ENCODE data around the gene ACBD3.

The ACBD3 gene

DNA sequence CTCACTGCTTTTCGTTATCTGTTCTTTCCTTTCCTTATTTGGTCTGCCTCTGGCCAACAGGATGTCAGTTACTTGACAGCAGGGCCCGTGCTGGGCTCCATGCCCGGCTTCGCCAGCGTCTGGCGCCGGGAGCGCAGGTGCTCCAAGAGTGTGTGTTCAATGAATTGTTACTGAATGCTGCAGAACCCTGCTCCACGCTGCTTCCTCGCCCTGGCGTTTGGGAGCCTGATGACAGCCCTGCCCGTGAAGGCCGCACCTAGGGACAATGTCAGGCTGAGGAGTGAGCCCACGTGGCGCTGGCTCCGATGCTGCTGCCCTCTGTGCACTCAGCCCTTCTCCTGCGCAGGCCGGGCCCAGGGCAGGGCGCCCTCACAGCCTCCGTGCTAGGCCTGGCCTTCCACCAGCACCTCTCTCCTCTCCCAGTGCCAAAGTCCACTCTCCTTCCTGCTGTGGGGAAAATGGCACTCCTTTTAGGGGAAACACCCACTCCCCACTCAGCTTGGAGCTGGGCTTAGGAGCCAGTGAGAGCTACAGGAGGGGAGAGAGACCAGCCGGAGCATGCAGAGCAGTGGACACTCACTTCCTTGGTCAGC, 51.4 kb downstream of the ACBD3 start:
- TF ChIP-seq, protein P1, sequence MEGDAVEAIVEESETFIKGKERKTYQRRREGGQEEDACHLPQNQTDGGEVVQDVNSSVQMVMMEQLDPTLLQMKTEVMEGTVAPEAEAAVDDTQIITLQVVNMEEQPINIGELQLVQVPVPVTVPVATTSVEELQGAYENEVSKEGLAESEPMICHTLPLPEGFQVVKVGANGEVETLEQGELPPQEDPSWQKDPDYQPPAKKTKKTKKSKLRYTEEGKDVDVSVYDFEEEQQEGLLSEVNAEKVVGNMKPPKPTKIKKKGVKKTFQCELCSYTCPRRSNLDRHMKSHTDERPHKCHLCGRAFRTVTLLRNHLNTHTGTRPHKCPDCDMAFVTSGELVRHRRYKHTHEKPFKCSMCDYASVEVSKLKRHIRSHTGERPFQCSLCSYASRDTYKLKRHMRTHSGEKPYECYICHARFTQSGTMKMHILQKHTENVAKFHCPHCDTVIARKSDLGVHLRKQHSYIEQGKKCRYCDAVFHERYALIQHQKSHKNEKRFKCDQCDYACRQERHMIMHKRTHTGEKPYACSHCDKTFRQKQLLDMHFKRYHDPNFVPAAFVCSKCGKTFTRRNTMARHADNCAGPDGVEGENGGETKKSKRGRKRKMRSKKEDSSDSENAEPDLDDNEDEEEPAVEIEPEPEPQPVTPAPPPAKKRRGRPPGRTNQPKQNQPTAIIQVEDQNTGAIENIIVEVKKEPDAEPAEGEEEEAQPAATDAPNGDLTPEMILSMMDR (conservative IDR thresholded peaks at IDR 0.05; ENCODE audit: low read depth, low read length), result no peak
- no peak overlapping the region for H3K4me3 ChIP-seq (ENCODE audit: low read length)
- no peak for DNase-seq (ENCODE audit: low read depth)

DNA sequence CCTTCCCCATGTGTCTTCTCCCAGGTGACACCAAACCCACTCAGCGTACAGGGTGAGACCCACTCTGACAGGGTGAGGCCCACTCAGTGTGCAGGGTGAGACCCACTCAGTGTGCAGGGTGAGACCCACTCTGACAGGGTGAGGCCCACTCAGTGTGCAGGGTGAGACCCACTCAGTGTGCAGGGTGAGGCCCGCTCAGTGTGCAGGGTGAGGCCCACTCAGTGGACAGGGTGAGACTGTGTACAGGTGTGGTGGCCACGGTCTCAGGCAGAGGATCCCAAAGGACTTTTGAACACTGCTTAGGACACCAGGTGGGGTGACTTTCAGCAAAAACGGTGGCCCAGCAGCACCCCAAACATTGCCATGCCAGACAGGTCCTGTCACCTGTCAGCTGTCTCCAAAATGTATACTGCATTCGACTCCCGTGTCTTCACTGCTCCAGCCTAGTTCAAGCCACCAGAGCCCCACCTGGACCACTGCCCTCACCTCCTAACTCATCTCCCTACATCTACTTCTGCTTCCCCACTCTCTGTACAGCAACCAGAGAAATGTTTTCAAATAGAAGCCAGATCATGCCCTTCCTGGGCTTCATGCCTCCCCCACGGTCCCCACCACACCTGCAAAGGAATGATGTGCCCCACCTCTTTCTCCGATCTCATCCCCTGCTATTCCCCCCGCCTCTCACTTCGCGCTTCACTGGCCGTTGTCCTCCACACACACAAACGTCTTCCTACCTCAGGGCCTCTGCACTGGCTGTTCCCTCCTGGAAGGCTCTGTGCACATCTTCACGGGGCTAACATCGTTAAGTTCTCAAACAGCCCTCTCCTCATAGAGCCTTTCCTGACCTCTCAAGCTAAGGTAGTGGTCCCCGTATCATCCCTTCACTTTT, 52.1 kb downstream of the ACBD3 start:
- TF ChIP-seq, protein P1 (conservative IDR thresholded peaks at IDR 0.05; ENCODE audit: low read depth, low read length), result no peak
- H3K4me3 ChIP-seq (ENCODE audit: low read length), result no peak overlapping the region
- no peak for DNase-seq (ENCODE audit: low read depth)

DNA sequence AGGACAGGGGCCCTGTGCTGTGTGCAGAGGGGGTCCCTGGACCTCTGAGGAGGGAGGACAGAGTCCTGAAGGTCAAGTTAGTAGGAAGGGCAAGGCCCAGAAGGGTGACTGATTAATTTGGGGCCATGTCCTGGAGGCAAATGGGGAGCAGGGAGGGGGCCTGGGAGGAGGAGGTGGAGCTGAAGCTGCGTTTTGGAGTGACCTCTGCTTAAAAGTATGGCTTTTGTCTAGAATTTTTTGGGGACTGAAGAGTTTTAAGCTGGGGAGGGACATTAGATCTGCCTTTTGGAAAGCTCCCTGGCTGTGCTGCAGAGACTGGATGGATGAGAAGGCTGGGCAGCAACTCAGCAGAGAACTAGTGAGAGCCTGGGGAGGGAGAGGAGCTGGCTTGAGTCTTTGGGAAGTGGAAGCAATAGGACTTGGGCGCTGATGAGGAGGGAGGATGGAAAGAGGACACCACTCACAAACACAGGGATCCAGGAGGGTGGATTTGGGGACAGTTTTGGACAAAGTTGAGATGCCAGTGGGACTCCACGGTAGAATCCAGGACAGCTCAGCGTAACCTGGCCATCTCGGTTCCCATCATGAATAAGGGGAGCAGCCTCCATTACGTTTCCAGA, 52.9 kb downstream of the ACBD3 start:
- TF ChIP-seq, protein P1 (conservative IDR thresholded peaks at IDR 0.05; ENCODE audit: low read depth, low read length), result no peak
- H3K4me3 ChIP-seq (ENCODE audit: low read length), result no peak overlapping the region
- no peak for DNase-seq (ENCODE audit: low read depth)

DNA sequence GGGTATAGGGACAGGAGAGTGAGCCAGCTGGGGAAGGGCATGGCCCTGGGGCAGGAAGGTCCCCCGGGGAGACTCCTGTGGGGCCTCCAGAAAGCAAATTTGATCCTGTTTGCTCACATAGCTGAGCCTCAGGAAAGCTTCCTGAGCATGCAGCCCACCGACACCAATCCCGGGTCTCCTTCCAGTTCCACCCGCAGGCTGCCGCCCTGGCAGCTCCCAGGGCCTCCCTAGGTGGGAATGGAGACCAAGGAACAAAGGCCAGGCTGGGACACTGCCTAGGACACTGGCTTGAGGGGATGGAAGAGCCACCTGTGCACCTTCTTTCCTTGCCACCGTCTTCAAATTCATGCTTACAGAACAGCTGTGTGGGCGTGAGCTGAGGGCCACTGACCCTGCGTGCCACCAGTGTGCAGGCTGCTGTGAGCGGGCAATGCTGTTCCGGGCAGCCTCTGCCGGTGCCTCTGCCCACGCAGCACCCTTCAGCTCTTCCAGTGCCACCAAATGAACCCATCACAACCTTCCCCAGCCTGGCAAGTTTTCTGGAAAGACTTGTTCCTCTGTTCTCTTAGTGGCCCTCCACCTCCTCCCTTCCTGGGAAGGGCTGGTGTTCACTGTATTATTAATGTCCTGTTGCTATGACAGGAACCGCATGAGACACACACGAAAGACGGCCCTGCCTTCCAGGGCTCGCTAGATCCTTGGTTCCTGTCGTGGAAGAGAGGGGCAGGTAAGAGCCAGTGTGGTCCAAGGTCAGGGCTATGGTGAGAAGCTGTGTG, 53.6 kb downstream of the ACBD3 start:
- DNase-seq (ENCODE audit: low read depth), result no peak
- TF ChIP-seq, protein P1 (conservative IDR thresholded peaks at IDR 0.05; ENCODE audit: low read depth, low read length), result no peak
- H3K4me3 ChIP-seq (ENCODE audit: low read length), result no peak overlapping the region

DNA sequence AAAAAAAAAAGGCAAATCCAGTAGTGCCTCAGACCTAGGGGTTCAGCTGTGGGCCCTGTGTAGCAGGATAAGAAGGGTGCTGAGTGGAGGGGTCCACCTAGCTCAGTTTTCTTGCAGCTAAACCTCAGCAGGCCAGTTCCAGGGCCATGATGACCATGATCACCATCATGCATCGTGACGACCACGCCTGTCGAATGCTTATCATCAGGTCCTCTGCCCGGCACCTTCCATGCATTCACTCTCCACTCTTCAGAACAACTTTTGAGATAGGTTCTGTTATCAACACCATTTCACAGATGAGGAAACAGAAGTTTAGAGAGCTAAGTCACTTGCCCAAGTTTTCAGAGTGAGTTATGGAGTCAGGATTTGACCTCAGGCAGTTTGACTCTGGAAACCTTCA, 54.9 kb downstream of the ACBD3 start:
- DNase-seq (ENCODE audit: low read depth), result no peak
- TF ChIP-seq, protein P1 (conservative IDR thresholded peaks at IDR 0.05; ENCODE audit: low read depth, low read length), result no peak
- H3K4me3 ChIP-seq (ENCODE audit: low read length), result no peak overlapping the region

DNA sequence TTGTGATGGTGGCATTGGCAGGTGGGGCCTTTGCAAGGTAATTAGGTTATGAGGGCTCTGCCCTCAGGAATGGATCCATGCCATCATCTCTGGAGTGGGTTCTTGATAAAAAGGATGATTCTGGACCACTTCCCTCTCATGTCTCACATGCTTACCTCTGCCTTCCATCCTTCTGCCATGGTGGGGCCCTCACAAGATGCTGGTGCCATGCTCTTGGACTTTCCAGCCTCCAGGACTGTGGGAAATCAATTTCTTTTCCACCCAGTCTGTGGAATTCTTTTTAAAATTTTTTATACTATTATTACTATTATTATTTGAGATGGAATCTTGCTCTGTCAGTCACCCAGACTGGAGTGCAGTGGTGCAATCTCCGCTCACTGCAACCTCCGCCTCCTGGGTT, 57.3 kb downstream of the ACBD3 start:
- TF ChIP-seq, protein P1 (conservative IDR thresholded peaks at IDR 0.05; ENCODE audit: low read depth, low read length), result no peak
- no peak for DNase-seq (ENCODE audit: low read depth)

More for the DNA sequence above, 57.3 kb downstream of the ACBD3 start:
- no peak overlapping the region for H3K4me3 ChIP-seq (ENCODE audit: low read length)

All from retinal pigment epithelial cell (primary cell).